NCI-H510A (cell line): ENCODE data around the gene SC5D.

Source experiments
- DNase-seq: peaks from one replicate; lab custom pipeline; 2025; lab: John Stamatoyannopoulos, UW

SC5D gene

GRCh38 chr11:121292495-121293287 is at the start of gene SC5D:
SC5D (plus strand) TSS chr11:121292771; CDS start chr11:121303376, 10,605 bp downstream.
- peak; percentile 87 for DNase-seq

- DNase-seq: no peak
These were observed 47.7 kb upstream of the SC5D start for GRCh38 chr11:121244884-121245283.

GRCh38 chr11:121246021-121246768 is 46.4 kb upstream of the SC5D start:
- DNase-seq: no peak

GRCh38 chr11:121246769-121247035 is 45.9 kb upstream of the SC5D start:
- DNase-seq: no peak

- no peak for DNase-seq
These were observed 44.1 kb upstream of the SC5D start for GRCh38 chr11:121248496-121248895.

- no peak for DNase-seq
These were observed 43.4 kb upstream of the SC5D start for GRCh38 chr11:121249039-121249663.

GRCh38 chr11:121250843-121251242 is 41.7 kb upstream of the SC5D start:
- DNase-seq: no peak

- DNase-seq: no peak
These were observed 38.6 kb upstream of the SC5D start for GRCh38 chr11:121253951-121254350.

GRCh38 chr11:121254756-121255155 is 37.8 kb upstream of the SC5D start:
- DNase-seq: no peak

GRCh38 chr11:121255473-121256125 is 37.0 kb upstream of the SC5D start:
- DNase-seq: no peak

GRCh38 chr11:121257289-121257688 is 35.3 kb upstream of the SC5D start:
- DNase-seq: no peak

- no peak for DNase-seq
These were observed 34.6 kb upstream of the SC5D start for GRCh38 chr11:121257976-121258375.

GRCh38 chr11:121265586-121265985 is 27.0 kb upstream of the SC5D start:
- DNase-seq: no peak

GRCh38 chr11:121268581-121268980 is 24.0 kb upstream of the SC5D start:
- no peak for DNase-seq

- DNase-seq: no peak
These were observed 22.4 kb upstream of the SC5D start for GRCh38 chr11:121270001-121270678.

GRCh38 chr11:121274332-121274991 is 18.1 kb upstream of the SC5D start:
- DNase-seq: no peak

- DNase-seq: no peak
These were observed 10.9 kb upstream of the SC5D start for GRCh38 chr11:121281698-121282097.

GRCh38 chr11:121282386-121282785 is 10.2 kb upstream of the SC5D start:
- DNase-seq: no peak

- DNase-seq: no peak
These were observed 9.6 kb upstream of the SC5D start for GRCh38 chr11:121282886-121283502.

GRCh38 chr11:121291319-121291718 is 1.3 kb upstream of the SC5D start:
- DNase-seq: no peak

- DNase-seq: no peak
These were observed 576 bp upstream of the SC5D start for GRCh38 chr11:121291896-121292494.
